A673 (cell line): ENCODE measurements around the gene SMYD3. TPM values are rescaled to one million over a fixed set of nuclear protein-coding genes. Genes with fewer than 3 reads are reported as not detected.

Experiments
- BruUV-seq: library from RNA; stranded (reverse); fragments of 400-500 nt; replicated peaks from 2 replicates; lab custom pipeline; 2021; lab: Mats Ljungman, UMichigan
- CTCF ChIA-PET: fragments of 300-600 bp; sonication (Branson Sonifier 250); formaldehyde crosslinking; loops from one replicate; lab custom pipeline; 2022; ENCODE audit warnings: antibody characterized with exemption; lab: Charles Lee
- POLR2A ChIA-PET: fragments of 300-600 bp; sonication (Branson Sonifier 250); formaldehyde crosslinking; loops from one replicate; lab custom pipeline; 2022; ENCODE audit warnings: antibody characterized with exemption; ENCODE audit not compliant: low non-redundant PET; lab: Charles Lee
- DNase-seq: peaks from one replicate; pipeline ENCODE4 v3.0.0-alpha.2; 2015; ENCODE audit warnings: low spot score
- H3K27ac ChIP-seq: fragments of 200-600 bp; sonication (generic); 2 replicates; pipeline ENCODE4 v1.5.1; 2016; ENCODE audit warnings: mixed run types, low read depth, mild to moderate bottlenecking, mixed read lengths, antibody characterized with exemption, low read length; ENCODE audit not compliant: poor library complexity, severe bottlenecking
- H3K27me3 ChIP-seq: fragments of 200-600 bp; sonication (generic); replicated peaks from 2 replicates; pipeline ENCODE4 v1.6.1; 2017; ENCODE audit warnings: mixed run types, low read depth, mild to moderate bottlenecking, mixed read lengths, antibody characterized with exemption, low read length; ENCODE audit not compliant: insufficient read depth, poor library complexity
- H3K36me3 ChIP-seq: fragments of 200-600 bp; sonication (generic); 2 replicates; pipeline ENCODE4 v1.6.1; 2016; ENCODE audit warnings: mixed run types, mild to moderate bottlenecking, mixed read lengths, antibody characterized with exemption, low read length; ENCODE audit not compliant: insufficient read depth, poor library complexity, severe bottlenecking
- H3K4me1 ChIP-seq: fragments of 200-600 bp; sonication (generic); 2 replicates; pipeline ENCODE4 v1.6.1; 2017; ENCODE audit warnings: mixed run types, mild to moderate bottlenecking, mixed read lengths, antibody characterized with exemption, low read length; ENCODE audit not compliant: insufficient read depth, poor library complexity, severe bottlenecking
- H3K4me3 ChIP-seq: fragments of 200-600 bp; sonication (generic); 2 replicates; pipeline ENCODE4 v1.5.1; 2016; ENCODE audit warnings: low read depth, mixed run types, mild to moderate bottlenecking, mixed read lengths, low read length; ENCODE audit not compliant: poor library complexity, severe bottlenecking
- H3K9me3 ChIP-seq: fragments of 200-600 bp; sonication (generic); 2 replicates; pipeline ENCODE4 v1.6.1; 2016; ENCODE audit warnings: mixed run types, low read depth, mild to moderate bottlenecking, mixed read lengths, antibody characterized with exemption, low read length; ENCODE audit not compliant: poor library complexity, severe bottlenecking
- EZH2 ChIP-seq: fragments of 200-600 bp; sonication (generic); IDR thresholded peaks from 2 replicates; pipeline ENCODE4 v1.6.1; 2017; ENCODE audit warnings: borderline replicate concordance, low read depth, mild to moderate bottlenecking, mixed read lengths, antibody characterized with exemption, low read length; ENCODE audit not compliant: poor library complexity, severe bottlenecking
- intact Hi-C: fragments of 100-400 bp; cut with micrococcal nuclease; formaldehyde crosslinking; loops from one replicate; pipeline ENCODE4 v1.10.0; 2022; ENCODE audit not compliant: unreplicated experiment
- total RNA-seq: library from RNA; stranded (reverse); gene quantifications from 2 replicates; pipeline ENCODE4 v1.2.3, GENCODE V29; 2021
- TF ChIP-seq, protein P1 (sequence below): fragments of 300-800, 200-600 bp; sonication (generic); conservative IDR thresholded peaks from 2 replicates; pipeline ENCODE4 v1.5.1; 2017; ENCODE audit warnings: low read depth, mild to moderate bottlenecking, antibody characterized with exemption, low read length, moderate library complexity, mixed read lengths

SMYD3 gene
- total RNA-seq, 1 experiment from 2014 or later: 29.0 TPM

DNA sequence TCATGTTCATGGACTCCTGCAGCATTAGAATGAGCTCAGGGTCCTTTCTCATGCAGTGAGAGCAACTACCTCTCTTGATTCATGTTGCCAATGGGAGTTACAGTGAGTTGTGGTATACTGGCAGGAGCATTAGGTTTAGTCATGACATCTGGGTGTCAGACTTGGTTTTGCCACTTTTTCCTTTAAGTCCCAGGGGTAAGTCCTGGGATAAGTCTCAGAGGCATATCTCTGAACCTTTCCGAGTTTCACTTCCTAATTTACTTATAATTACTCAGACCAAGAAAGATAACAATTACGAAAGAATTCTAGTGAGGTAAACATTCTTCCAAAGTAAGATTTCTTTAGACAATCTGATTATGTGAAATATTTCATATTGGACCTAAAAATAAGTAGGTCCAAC is 606.0 kb downstream of the SMYD3 start:
- no TSS peak for BruUV-seq
- CTCF ChIA-PET: no interaction called here
- DNase-seq: no peak
- Histone ChIP-seq H3K27ac (no peak overlapping the region), H3K4me3 (no peak overlapping the region), H3K36me3 (no peaks in the 10 kb centered on the region), H3K27me3 (no peaks in the 10 kb centered on the region), H3K4me1 (no peaks in the 10 kb centered on the region), H3K9me3 (no peaks in the 10 kb centered on the region)
- POLR2A ChIA-PET: no interaction called here
- intact Hi-C loops: no loop called here
- no peak for TF ChIP-seq EZH2
- TF ChIP-seq, protein P1, sequence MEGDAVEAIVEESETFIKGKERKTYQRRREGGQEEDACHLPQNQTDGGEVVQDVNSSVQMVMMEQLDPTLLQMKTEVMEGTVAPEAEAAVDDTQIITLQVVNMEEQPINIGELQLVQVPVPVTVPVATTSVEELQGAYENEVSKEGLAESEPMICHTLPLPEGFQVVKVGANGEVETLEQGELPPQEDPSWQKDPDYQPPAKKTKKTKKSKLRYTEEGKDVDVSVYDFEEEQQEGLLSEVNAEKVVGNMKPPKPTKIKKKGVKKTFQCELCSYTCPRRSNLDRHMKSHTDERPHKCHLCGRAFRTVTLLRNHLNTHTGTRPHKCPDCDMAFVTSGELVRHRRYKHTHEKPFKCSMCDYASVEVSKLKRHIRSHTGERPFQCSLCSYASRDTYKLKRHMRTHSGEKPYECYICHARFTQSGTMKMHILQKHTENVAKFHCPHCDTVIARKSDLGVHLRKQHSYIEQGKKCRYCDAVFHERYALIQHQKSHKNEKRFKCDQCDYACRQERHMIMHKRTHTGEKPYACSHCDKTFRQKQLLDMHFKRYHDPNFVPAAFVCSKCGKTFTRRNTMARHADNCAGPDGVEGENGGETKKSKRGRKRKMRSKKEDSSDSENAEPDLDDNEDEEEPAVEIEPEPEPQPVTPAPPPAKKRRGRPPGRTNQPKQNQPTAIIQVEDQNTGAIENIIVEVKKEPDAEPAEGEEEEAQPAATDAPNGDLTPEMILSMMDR: no peak

DNA sequence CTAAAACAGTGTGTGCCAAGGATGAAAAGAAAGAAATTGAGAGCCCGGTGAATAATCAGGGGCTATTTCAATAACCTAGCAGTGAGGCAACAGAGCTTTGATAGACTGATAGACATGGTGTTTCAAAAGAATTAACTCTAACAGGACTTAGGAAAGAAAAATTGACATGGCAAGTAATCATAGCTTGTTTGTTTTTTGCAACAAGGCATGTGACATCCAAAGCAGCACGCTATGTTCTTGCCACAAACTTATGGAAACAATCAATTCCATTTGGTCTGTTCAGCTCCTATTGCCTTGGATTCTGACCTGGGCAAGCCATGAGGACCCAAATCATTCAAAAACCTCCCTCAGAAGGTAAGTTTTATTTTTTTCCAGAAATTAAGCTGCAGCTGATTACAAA is 608.5 kb downstream of the SMYD3 start:
- Histone ChIP-seq H3K27me3 (no peaks in the 10 kb centered on the region), H3K4me3 (no peak overlapping the region), H3K36me3 (no peaks in the 10 kb centered on the region), H3K9me3 (no peaks in the 10 kb centered on the region), H3K4me1 (no peaks in the 10 kb centered on the region), H3K27ac (no peak overlapping the region)
- TF ChIP-seq, protein P1: no peak
- TF ChIP-seq EZH2: no peak
- intact Hi-C loops: no loop called here
- ChIA-PET CTCF (interaction anchor here (1.0 kb wide), 1 partner anchor 10 kb away, joined by 3 read pairs; no protein-coding TSS in a partner anchor), POLR2A (no interaction called here)
- no peak for DNase-seq
- no TSS peak for BruUV-seq

DNA sequence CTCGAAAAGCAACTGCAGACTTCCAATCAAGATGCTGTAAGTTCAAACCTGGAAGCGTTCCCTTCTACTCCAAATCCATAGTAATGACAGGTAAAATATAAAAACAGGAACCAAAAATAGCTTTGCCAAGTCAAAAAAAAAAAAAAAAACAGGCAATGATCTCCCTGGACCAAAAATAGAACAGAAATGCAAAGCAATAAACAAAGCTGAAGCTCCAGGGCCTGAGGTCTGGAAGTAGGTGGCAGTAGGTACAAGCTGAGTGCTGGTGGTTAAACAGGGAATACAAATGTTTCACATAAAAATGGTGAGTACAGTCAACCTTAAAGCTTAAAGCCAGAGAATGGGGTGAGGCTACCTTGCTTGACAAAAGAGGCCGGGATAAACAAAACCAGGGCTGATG is 610.8 kb downstream of the SMYD3 start:
- CTCF ChIA-PET: no interaction called here
- Histone ChIP-seq H3K4me1 (no peaks in the 10 kb centered on the region), H3K4me3 (no peak overlapping the region), H3K9me3 (peaks cover 6% of the 10 kb centered on the region), H3K27ac (no peak overlapping the region), H3K36me3 (no peaks in the 10 kb centered on the region), H3K27me3 (no peaks in the 10 kb centered on the region)
- intact Hi-C loops: no loop called here
- no TSS peak for BruUV-seq
- no peak for DNase-seq
- no peak for TF ChIP-seq EZH2
- TF ChIP-seq, protein P1: no peak
- POLR2A ChIA-PET: no interaction called here
